NCI-H2029 (cell line): ENCODE results near the gene BTBD2.
"Not testable (repeated sequence)": the region's sequence is repeated elsewhere in the genome, so short reads cannot be mapped to it uniquely, and the experiment has no call there.

Experiments used
- DNase-seq: peaks from one replicate; lab custom pipeline; 2025; lab: John Stamatoyannopoulos, UW

The BTBD2 gene

GRCh38 chr19:2014131-2014571 lies 1.4 kb downstream of the BTBD2 start:
- no peak for DNase-seq

GRCh38 chr19:2013683-2013961 lies 1.9 kb downstream of the BTBD2 start:
- DNase-seq = no peak

GRCh38 chr19:2012941-2013682 lies 2.4 kb downstream of the BTBD2 start:
- no peak for DNase-seq

- DNase-seq = no peak
Measured at GRCh38 chr19:2011169-2011568, 4.3 kb downstream of the BTBD2 start.

- no peak for DNase-seq
Measured at GRCh38 chr19:2010135-2010668, 5.3 kb downstream of the BTBD2 start.

GRCh38 chr19:2003874-2004273 lies 11.6 kb downstream of the BTBD2 start:
- no peak for DNase-seq

- DNase-seq = no peak
Measured at GRCh38 chr19:1999856-2000515, 15.5 kb downstream of the BTBD2 start.

- no peak for DNase-seq
Measured at GRCh38 chr19:1998712-1999708, 16.5 kb downstream of the BTBD2 start.

GRCh38 chr19:1997353-1998233 lies 17.9 kb downstream of the BTBD2 start:
- DNase-seq = no peak

GRCh38 chr19:1992759-1993260 lies 22.7 kb downstream of the BTBD2 start:
- no peak for DNase-seq

GRCh38 chr19:1991018-1991913 lies 24.2 kb downstream of the BTBD2 start:
- DNase-seq = no peak

- DNase-seq = no peak
Measured at GRCh38 chr19:1990230-1991017, 25.1 kb downstream of the BTBD2 start.

GRCh38 chr19:1989513-1990229 lies 25.8 kb downstream of the BTBD2 start:
- no peak for DNase-seq

- not testable (repeated sequence) for DNase-seq
Measured at GRCh38 chr19:1988464-1988863, 27.1 kb downstream of the BTBD2 start.

- DNase-seq = no peak
Measured at GRCh38 chr19:1987197-1988187, 28.0 kb downstream of the BTBD2 start.

GRCh38 chr19:1986357-1987162 lies 29.0 kb downstream of the BTBD2 start:
- no peak for DNase-seq
